Activated naive CD4-positive, alpha-beta T cell treated with anti-CD3 and anti-CD28 coated beads, Interleukin-2, amount 50 U/mL, for 24 hours (primary cell): ENCODE data around the gene RDH11.

Experiments used
- H3K27ac Mint-ChIP-seq: one replicate; pipeline ENCODE4 v1.8.0; 2021; ENCODE audit warnings: mild to moderate bottlenecking, mixed read lengths
- H3K27me3 Mint-ChIP-seq: one replicate; pipeline ENCODE4 v1.8.0; 2021; ENCODE audit warnings: mixed read lengths
- H3K36me3 Mint-ChIP-seq: one replicate; pipeline ENCODE4 v1.8.0; 2021; ENCODE audit warnings: mixed read lengths
- H3K4me1 Mint-ChIP-seq: one replicate; pipeline ENCODE4 v1.8.0; 2021; ENCODE audit warnings: mixed read lengths
- H3K4me3 Mint-ChIP-seq: one replicate; pipeline ENCODE4 v1.8.0; 2021; ENCODE audit warnings: mild to moderate bottlenecking, mixed read lengths
- H3K9me3 Mint-ChIP-seq: one replicate; pipeline ENCODE4 v1.8.0; 2021; ENCODE audit warnings: mixed read lengths

RDH11 gene

GRCh38 chr14:67641902-67642749 lies 53.4 kb downstream of the RDH11 start:
- peaks cover 14% of the 10 kb centered on the region for H3K4me1 Mint-ChIP-seq
- H3K4me3 Mint-ChIP-seq: no peak overlapping the region
- H3K27ac Mint-ChIP-seq: peak overlapping the region; percentile 59
- no peaks in the 10 kb centered on the region for H3K9me3 Mint-ChIP-seq
- H3K27me3 Mint-ChIP-seq: no peaks in the 10 kb centered on the region
- peaks cover 4% of the 10 kb centered on the region for H3K36me3 Mint-ChIP-seq

GRCh38 chr14:67641480-67641879 lies 54.1 kb downstream of the RDH11 start:
- Mint-ChIP-seq H3K4me3 (no peak overlapping the region), H3K4me1 (peaks cover 14% of the 10 kb centered on the region), H3K27ac (no peak overlapping the region), H3K27me3 (no peaks in the 10 kb centered on the region), H3K9me3 (no peaks in the 10 kb centered on the region), H3K36me3 (peaks cover 4% of the 10 kb centered on the region)

GRCh38 chr14:67638642-67639041 lies 56.9 kb downstream of the RDH11 start:
- Mint-ChIP-seq H3K27ac (no peak overlapping the region), H3K9me3 (no peaks in the 10 kb centered on the region), H3K4me1 (peaks cover 8% of the 10 kb centered on the region), H3K4me3 (no peak overlapping the region), H3K27me3 (no peaks in the 10 kb centered on the region), H3K36me3 (peaks cover 3% of the 10 kb centered on the region)

- Mint-ChIP-seq H3K36me3 (peaks cover 8% of the 10 kb centered on the region), H3K9me3 (no peaks in the 10 kb centered on the region), H3K4me1 (no peaks in the 10 kb centered on the region), H3K27ac (no peak overlapping the region), H3K4me3 (no peak overlapping the region), H3K27me3 (no peaks in the 10 kb centered on the region)
Observed at GRCh38 chr14:67636361-67636919, 59.1 kb downstream of the RDH11 start.

GRCh38 chr14:67633451-67634147 lies 62.0 kb downstream of the RDH11 start:
- no peaks in the 10 kb centered on the region for H3K4me1 Mint-ChIP-seq
- H3K27me3 Mint-ChIP-seq: no peaks in the 10 kb centered on the region
- H3K4me3 Mint-ChIP-seq: no peak overlapping the region
- no peak overlapping the region for H3K27ac Mint-ChIP-seq
- peaks cover 8% of the 10 kb centered on the region for H3K36me3 Mint-ChIP-seq
- no peaks in the 10 kb centered on the region for H3K9me3 Mint-ChIP-seq

GRCh38 chr14:67630938-67631337 lies 64.6 kb downstream of the RDH11 start:
- peaks cover 8% of the 10 kb centered on the region for H3K36me3 Mint-ChIP-seq
- H3K9me3 Mint-ChIP-seq: no peaks in the 10 kb centered on the region
- no peaks in the 10 kb centered on the region for H3K4me1 Mint-ChIP-seq
- H3K27ac Mint-ChIP-seq: no peak overlapping the region
- H3K27me3 Mint-ChIP-seq: no peaks in the 10 kb centered on the region
- H3K4me3 Mint-ChIP-seq: no peak overlapping the region

- Mint-ChIP-seq H3K27me3 (no peaks in the 10 kb centered on the region), H3K36me3 (peaks cover 8% of the 10 kb centered on the region), H3K27ac (no peak overlapping the region), H3K4me1 (no peaks in the 10 kb centered on the region), H3K9me3 (no peaks in the 10 kb centered on the region), H3K4me3 (no peak overlapping the region)
Observed at GRCh38 chr14:67630186-67630585, 65.4 kb downstream of the RDH11 start.

- Mint-ChIP-seq H3K27me3 (no peaks in the 10 kb centered on the region), H3K36me3 (peaks cover 3% of the 10 kb centered on the region), H3K4me3 (no peak overlapping the region), H3K4me1 (peaks cover 15% of the 10 kb centered on the region), H3K9me3 (no peaks in the 10 kb centered on the region), H3K27ac (no peak overlapping the region)
Observed at GRCh38 chr14:67627519-67627918, 68.0 kb downstream of the RDH11 start.
